Lung microvascular endothelial cell (primary cell): Measurements from ENCODE around the gene DDX1. TPM values are rescaled to one million over a fixed set of nuclear protein-coding genes. Genes with fewer than 3 reads are reported as not detected.
"Not testable (repeated sequence)": the region's sequence is repeated elsewhere in the genome, so short reads cannot be mapped to it uniquely, and the experiment has no call there.

Experiments used
- DNase-seq, 2 donors: peaks; one replicate each; pipeline versions ENCODE4 v3.0.0 to v3.0.0-alpha.2; 2010; ENCODE audit warnings: low read depth in 2 of 2
- total RNA-seq: library from RNA; depleted of rRNA; stranded (reverse); fragments of >200 nt; gene quantifications from 2 replicates; pipeline ENCODE4 v1.2.1, GENCODE V29; 2014

DDX1 gene
- total RNA-seq, 1 donor from 2014 or later, result 61.5 TPM

DNA sequence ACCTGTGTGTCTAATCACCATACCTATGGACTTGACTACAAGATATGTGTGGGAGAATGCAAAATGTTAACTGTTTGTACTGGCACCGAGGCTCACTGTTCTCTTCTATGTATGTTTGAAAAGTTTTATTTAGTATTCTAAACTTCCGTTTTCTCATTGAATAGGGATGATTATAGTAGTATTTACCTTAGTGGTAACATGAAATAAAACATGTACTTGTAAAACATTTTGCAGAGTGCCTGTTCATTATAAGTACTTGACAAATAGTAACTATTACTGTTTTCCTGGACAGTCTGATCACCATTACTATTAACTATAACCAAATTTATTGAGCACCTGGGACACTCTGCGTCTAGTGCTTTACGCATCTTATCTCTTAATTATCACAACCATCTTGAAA, 24.8 kb downstream of the DDX1 start:
- DNase-seq, result no peak

GRCh38 chr2:15616850-15617777, 25.4 kb downstream of the DDX1 start:
- DNase-seq, result no peak

DNA sequence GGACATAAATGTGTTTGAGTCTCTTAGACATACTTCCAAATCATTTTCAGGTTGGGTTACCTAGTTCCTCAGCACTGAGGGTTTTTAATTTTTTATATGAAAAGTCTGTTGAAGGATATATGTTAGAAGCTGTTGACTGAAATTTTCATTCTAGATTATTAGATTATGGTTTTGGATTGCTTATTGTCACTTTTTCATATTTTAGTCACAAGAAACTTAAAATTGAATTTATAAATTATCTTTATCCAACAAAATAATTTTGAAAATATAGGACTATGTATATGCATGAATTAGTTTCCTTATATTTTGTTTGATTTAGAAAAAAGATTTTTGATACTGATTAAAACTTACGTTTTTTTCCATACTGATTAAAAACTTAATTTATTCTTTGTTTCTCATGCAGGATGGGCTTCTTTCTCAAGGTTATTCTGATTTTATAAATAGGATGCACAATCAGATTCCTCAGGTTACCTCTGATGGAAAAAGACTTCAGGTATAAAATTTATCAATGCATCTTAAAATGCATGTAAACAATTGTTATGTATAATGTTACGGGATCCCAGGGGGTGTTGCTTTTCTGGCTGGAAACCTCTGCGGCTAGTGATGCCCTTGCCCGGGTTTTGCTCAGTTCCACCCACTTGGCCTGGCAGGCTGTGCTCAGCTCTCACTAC, 26.2 kb downstream of the DDX1 start:
- no peak for DNase-seq

GRCh38 chr2:15618449-15618855, 26.8 kb downstream of the DDX1 start:
- no peak for DNase-seq

GRCh38 chr2:15619076-15619475, 27.4 kb downstream of the DDX1 start:
- no peak for DNase-seq

DNA sequence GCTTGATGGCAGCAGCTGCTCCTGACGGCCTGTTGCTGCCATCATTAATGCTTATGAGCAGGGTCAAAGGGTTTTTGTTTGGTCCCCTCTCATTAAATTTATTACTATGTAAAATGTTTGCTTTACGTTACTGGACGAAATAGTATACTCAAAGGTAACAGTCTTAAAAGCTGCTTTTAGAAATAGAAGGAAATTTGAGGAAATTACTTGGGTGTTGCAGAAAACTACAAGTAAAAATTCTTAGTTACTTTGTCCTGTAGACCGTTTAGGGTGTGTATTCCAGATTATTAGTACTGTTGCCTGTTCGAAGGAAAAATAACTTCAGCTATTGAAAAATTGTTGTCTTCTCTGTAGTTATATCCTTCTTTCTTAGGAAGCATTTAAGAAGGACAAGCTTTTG, 27.8 kb downstream of the DDX1 start:
- no peak for DNase-seq

DNA sequence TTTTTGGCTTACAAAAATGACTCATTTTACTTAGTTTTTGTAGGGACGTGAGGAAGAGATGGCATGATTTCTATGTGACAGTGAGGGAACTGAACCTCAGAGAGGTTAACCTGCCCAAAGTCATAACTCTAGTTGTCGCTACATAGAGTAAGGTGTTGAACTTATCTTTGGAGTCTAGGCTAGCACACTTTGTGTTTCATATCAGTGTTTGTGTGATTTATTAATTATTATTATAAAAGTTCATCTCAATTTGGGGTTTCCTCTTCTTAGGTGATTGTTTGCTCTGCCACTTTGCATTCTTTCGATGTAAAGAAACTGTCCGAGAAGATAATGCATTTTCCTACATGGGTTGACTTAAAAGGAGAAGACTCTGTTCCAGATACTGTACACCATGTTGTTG, 28.3 kb downstream of the DDX1 start:
- no peak for DNase-seq

- DNase-seq, result no peak
Observed at GRCh38 chr2:15620340-15620739, 28.7 kb downstream of the DDX1 start.

DNA sequence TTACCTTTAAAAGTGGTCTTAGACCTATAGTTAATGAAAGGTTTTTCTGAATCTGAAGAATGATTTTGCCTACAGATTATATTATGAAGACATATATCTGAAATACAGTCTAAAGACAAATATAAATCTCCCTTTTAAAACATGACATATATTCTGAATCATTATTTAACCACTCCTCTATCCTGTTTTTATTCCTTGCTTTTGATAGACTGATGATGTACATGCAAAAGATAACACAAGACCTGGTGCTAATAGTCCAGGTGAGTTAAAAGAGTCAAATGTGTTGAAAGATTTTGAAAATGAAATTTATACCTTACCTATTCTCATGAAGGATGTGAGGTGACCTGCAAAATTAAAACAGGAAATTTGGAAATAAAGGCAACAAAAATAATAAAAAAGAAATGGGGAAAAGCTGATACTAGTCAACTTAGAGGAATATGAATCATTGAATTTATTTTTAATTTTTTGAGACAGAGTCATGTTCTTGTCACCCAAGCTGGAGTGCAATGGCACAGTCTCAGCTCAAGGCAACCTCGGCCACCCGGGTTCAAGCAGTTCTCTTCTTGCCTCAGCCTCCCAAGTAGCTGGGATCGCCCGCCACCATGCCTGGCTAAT, 29.3 kb downstream of the DDX1 start:
- DNase-seq, result no peak

- not testable (repeated sequence) for DNase-seq
Observed at GRCh38 chr2:15621472-15621870, 29.8 kb downstream of the DDX1 start.

DNA sequence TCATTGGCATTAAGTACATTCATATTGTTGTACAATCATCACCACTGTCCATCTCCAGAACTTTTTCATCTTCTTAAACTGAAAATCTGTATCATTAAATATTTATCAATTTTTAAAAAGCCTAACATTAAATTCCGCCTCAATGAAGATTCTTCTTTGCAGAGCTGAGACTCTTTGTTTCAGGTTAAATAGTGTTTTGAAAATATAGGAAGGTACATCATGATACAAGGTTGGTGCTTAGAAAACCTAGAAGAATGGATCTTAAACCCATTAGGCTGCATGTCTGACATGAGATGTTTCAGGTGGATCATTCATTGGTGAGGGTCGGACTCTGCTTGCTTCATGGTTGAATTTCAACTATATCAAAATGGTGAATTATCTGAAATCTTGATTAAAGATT, 30.5 kb downstream of the DDX1 start:
- DNase-seq, result no peak

- DNase-seq, result no peak
Observed at GRCh38 chr2:15622614-15623480, 31.2 kb downstream of the DDX1 start.

DNA sequence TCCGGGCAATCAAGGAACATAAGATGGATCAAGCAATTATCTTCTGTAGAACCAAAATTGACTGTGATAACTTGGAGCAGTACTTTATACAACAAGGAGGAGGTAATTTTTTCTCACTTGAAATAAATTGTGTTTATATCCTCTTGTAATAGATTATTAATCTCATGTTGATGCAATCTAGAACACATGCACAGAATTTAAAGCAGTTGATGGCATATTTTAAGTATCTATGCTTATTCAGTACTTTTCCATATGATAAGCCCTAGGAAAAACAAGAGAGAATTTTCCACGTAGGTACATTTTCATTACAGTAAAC, 31.8 kb downstream of the DDX1 start:
- DNase-seq, result no peak

DNA sequence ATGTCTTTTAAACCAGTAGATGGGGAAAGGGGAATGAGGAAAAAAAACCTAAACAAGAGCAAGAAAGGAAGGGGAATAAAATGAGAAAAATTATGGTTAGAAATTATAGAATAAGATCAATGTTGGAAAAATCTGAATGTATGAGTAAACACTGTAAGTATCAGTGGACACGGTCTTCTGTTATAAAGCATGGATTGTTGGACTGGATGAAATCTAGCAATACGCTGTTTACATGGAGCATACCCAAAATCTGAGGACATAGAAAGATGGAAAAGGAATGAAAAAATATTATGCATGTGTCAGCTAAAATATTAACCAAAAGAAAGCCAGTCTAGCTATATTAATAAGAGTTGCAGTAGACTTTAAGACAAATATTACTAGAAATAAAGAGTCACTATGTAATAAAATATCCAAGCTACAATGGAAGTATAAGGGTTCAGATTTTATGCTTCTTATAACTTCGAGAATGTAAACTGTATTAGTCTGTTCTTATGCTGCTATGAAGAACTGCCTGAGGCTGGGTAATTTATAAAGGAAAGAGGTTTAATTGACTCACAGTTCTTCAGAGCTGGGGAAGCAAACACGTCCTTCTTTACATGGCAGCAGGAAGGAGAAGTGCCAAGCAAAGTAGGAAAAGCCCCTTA, 32.4 kb downstream of the DDX1 start:
- no peak for DNase-seq

- DNase-seq, result no peak
Observed at GRCh38 chr2:15624903-15625302, 33.2 kb downstream of the DDX1 start.

- no peak for DNase-seq
Observed at GRCh38 chr2:15625344-15626036, 33.8 kb downstream of the DDX1 start.

DNA sequence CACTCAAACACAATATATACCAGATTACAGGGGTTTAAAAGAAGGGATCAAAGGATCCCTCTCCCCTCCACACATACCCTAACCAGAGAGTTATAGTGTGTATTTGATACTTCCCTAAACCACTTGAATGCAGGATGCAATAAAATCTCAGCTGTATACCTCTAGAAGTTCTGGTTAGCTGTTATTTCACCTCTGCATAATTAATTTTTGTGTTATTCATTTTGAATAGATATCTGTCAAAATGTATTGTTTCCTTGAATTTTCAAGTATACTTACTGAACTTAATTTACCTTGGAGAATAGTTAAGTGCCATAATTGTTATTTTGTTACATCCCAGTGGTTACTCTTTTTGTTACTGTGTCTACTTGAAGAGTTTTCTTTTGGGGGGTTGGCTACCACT, 34.5 kb downstream of the DDX1 start:
- no peak for DNase-seq

GRCh38 chr2:15626967-15627366, 35.3 kb downstream of the DDX1 start:
- no peak for DNase-seq

DNA sequence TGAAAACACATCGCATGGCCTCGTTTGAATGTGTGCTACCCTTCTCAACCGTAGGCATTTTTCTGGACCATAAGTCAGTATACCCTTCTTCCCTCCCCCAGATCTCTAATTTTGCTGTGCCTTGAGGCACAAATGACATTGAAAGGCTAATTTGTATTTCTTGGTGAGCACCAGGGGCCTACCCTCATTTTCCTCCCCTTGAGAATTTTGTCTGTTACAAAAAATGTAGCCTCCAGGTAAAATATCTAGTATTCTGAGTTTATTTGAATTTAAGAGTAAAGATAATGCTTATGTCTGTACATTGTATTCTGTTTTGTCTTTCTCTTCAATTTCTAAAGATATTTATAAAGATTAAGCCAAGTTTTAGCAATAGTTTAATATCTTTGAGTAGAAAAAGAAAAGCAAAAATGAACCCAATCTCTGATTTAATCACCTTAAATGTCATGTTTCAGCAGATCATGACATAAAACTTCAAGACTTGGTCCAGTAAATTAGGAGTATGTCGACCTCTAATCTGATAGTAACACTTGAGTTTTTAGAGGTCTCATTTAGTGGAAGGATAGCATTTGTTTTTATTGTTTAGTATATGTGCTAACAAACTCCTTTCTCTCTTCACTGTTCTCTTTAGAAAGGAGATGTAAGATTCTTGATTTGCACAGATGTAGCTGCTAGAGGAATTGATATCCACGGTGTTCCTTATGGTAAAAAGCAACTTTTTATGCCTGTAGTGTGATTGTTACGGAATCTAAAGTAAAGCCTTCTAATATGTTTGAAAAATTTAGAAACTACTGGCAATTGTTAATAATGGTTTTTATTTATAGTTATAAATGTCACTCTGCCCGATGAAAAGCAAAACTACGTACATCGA, 36.4 kb downstream of the DDX1 start:
- no peak for DNase-seq
